SH-SY5Y (cell line): ENCODE results near the gene TRIM24.

ENCODE experiments used
- GATA2 ChIP-seq: IDR thresholded peaks from 2 replicates; pipeline ENCODE4 v1.6.1; 2011; ENCODE audit warnings: mild to moderate bottlenecking, low read depth, low read length
- GATA3 ChIP-seq: IDR thresholded peaks from 2 replicates; pipeline ENCODE4 v1.6.1; 2011; ENCODE audit warnings: low read depth, mild to moderate bottlenecking, low read length, moderate library complexity

Gene TRIM24

DNA sequence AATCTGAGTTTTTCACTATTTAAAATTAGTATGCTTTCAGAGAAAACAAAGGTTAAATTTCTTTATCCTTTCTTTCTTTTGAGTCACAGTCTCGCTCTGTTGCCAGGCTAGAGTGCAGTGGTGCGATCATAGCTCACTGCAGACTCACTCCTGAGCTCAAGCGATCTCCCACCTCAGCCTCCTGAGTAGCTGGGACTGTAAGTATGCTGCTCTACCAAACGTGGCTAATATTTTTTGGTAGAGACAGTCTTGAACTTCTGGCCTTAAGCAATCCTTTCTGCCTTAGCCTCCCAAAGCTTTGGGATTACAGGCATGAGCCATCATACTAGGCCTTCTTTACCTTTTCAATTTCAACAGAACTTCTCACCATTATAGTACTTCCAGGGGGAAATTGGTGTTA is 113.7 kb downstream of the TRIM24 start:
- TF ChIP-seq GATA2 = no peak
- no peak for TF ChIP-seq GATA3

DNA sequence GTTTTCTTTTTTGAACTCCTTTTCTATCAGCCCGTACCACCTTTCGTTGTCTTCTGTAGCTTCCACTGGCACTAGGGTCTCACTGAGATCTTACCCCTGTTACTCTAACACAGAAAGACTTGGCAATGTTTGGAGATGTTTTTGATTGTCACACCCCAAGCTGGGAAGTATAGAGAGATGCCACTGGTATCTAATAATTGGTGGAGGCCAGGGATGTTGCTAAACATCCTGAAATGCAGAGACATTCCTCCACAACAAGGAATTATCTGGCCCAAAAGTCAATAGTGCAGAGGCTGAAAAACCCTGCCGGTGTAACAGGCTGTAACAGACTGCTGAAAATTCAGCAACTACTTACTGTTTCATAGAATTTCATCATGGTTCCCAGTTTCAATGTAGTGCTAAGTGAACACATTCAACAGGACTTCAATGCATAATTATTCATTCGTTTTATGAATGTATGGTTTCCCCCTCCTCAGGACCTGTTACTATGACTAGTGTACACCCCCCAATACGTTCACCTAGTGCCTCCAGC is 115.9 kb downstream of the TRIM24 start:
- TF ChIP-seq GATA3 (no peak), GATA2 (no peak)

DNA sequence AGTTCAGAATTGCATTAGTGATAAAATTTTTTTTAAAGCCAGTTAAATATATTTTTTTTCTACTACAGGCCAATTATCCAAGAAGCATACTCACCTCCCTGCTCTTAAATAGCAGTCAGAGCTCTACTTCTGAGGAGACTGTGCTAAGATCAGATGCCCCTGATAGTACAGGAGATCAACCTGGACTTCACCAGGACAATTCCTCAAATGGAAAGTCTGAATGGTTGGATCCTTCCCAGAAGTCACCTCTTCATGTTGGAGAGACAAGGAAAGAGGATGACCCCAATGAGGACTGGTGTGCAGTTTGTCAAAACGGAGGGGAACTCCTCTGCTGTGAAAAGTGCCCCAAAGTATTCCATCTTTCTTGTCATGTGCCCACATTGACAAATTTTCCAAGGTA is 119.1 kb downstream of the TRIM24 start:
- no peak for TF ChIP-seq GATA2
- no peak for TF ChIP-seq GATA3

DNA sequence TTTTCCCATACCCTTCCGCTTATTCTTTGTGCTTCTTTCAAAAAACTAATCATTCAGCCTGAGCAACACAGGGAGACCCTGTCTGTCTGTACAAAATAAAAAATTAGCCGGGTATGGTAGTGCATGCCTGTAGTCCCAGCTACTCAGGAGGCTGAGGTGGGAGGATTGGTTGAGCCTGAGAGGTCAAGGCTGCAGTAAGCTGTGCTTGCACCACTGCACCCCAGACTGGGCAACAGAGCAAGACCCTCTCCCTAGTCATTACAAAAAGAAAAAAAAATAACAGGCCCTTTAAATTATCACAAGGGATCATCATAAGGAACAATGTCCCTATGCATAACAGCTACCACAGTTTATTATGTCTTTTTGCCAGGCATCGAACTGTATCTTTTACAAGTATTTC is 119.6 kb downstream of the TRIM24 start:
- TF ChIP-seq GATA3 = no peak
- no peak for TF ChIP-seq GATA2

DNA sequence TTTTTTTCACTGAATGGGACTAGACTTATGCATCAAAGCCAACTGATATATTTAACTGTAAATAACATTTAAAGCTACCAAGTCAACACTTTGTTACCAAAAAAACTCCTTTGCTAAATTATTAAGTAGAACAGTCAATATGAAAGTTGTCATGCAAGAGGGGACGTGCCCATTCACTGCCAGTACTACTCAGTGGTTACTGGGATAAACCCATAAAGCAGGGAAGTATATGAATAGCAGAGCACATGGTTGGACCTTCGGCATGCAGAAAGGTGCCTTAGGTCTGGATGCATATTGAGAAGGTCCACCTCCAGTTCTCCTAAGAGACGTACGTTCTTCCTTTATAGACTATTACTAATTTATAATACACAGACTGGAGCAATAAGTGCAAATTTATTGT is 121.0 kb downstream of the TRIM24 start:
- TF ChIP-seq GATA2 (no peak), GATA3 (no peak)

DNA sequence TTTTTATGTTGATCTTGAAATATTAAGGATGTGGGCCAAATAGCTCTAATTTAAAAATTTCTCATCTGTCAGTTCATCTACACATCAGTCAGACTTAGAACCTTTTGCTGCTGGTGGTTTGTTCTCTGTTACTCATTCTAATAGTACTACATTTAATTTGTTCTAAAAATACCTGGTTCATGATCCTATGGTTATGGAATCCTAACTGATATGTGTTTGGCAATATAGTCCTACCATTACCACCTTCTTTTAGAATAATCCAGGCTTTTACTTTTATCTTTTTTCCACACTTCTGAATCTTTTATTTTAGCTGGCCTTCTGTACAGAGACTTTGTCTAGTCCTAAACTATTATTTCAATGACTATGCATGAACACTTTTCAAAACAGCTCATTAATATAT is 124.2 kb downstream of the TRIM24 start:
- TF ChIP-seq GATA3 (no peak), GATA2 (no peak)

DNA sequence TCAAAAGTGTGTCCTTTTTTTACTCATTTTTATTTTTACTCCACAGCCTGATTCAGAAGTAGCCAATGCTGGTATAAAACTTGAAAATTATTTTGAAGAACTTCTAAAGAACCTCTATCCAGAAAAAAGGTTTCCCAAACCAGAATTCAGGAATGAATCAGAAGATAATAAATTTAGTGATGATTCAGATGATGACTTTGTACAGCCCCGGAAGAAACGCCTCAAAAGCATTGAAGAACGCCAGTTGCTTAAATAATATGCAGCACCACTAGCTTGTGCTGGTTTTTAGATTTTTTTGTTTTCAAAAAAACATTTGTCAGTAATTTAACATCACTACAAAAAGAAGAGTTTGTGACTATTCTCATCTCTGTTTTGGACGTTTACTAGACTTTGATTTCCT is 124.6 kb downstream of the TRIM24 start:
- TF ChIP-seq GATA3 (no peak), GATA2 (no peak)

DNA sequence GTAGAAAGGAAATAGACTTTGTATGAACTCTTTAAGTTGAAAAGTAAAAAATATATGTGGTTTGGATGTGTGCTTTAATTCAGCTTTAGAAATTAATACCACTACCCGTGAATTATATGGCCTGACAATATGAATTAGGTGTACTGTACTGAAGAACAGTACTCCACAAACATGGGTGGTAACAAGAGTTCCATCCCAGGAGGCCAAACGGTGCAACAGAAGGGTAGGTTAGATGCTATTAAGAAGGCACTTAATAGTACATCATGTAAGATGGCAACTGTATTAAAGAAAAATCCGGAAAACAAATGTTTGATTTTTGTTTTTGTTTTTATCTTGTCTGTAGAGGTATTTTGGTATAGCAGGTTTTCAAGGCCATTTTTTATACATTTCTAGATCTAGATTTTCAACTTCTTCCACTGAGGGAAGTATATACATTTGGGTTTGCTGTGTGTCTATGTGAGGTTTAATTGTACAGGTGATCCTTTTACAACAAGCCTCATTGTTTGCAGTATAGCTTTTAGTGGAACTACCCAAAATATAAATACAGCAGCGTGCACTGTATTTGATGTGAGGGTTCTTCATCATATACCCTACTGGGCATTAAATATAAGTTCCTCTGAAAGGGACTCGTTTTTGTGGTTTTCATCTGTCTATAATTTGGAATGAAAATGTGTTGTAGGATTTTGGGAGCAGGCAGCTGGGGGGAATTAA is 125.4 kb downstream of the TRIM24 start:
- TF ChIP-seq GATA2 (no peak), GATA3 (no peak)

DNA sequence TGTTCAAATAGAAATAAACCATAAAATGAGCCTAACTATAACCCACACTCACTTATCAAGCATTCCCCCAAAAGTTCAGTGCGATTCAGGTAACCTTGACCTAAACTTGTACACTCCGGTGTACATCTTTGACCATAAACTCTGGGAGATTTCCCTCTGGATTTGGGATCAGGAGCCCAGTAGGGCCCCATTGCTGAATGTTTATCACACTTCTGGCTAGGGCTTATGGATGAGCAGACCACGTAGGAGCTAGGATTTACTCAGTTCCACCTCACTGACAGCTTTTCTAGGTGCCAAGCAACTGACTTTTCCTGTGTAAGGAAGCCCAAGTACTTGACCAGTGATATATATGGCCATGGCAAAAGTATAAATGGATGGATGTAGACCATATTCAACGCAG is 127.4 kb downstream of the TRIM24 start:
- TF ChIP-seq GATA2 = no peak
- no peak for TF ChIP-seq GATA3

DNA sequence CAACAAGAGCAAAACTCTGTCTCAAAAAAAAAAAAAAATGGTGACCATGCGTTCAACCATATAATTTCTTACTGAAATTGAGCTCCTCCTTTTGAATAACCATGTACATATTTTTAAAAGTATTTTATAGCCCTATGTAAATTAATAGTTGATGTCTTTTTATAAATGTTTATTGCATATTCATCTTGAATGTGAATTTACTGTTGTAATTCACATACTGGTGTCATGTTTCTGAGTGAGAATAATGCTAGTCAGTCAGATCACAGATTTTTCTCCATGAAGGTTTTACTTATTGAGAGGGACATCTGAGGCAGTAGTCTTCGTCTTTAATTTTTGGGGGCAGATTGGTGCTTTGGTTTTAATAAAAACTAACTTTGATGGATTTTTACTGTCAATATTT is 128.9 kb downstream of the TRIM24 start:
- TF ChIP-seq GATA3 (no peak), GATA2 (no peak)

DNA sequence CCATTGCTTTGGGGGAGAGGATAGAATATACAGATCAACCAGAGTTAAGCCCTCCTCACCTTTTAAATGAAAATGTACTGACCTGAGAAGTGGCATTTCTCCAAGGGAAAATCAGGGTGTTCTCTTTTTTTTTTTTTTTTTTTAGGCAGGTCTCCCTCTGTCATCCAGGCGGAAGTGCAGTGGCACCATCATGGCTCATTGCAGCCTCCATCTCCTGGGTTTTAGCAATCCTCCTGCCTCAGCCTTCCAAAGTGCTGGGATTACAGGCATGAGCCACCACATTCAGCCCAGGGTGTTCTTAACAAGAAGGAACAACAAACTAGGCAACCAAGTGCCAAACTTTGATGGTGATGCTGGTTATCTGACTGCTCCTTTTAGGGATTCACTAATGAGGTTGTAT is 130.1 kb downstream of the TRIM24 start:
- TF ChIP-seq GATA3 (no peak), GATA2 (no peak)

DNA sequence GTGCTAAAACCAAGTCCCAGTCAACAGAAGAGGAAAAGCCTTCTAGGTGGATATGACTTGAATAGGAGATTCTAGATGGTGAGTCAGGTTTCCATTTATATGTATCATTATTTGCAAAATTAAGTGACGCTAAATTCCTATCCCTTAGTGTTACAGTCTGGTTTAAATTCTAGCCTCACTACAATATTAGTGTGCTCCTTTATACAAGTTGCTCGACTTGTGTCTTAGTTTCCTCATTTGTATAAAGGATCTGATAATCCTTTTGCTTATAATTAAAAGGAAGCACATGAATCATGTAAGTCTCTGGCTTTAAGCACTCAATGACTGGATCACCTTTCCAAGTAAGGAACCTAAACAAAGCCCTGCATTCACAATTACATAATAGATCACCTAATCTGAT is 135.4 kb downstream of the TRIM24 start:
- no peak for TF ChIP-seq GATA3
- TF ChIP-seq GATA2 = no peak

DNA sequence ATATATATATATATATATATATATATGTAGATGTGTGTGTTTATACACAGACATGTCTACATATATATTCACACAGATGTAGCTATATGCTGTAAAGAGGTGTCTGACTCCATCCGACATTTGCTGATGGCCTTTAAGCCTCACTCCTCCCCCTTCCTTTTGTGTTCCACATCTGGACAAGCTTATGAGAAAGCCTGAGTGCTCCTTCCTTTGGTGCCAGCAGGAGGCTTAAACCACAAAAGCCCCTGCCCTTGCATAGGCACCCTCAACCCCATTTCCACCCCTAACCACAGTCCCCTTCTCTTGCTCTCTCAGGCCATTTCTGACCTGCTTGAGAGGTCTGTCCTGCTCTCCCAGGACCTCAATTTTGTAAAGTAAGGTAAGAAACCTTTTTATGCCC is 142.4 kb downstream of the TRIM24 start:
- TF ChIP-seq GATA2 = no peak

DNA sequence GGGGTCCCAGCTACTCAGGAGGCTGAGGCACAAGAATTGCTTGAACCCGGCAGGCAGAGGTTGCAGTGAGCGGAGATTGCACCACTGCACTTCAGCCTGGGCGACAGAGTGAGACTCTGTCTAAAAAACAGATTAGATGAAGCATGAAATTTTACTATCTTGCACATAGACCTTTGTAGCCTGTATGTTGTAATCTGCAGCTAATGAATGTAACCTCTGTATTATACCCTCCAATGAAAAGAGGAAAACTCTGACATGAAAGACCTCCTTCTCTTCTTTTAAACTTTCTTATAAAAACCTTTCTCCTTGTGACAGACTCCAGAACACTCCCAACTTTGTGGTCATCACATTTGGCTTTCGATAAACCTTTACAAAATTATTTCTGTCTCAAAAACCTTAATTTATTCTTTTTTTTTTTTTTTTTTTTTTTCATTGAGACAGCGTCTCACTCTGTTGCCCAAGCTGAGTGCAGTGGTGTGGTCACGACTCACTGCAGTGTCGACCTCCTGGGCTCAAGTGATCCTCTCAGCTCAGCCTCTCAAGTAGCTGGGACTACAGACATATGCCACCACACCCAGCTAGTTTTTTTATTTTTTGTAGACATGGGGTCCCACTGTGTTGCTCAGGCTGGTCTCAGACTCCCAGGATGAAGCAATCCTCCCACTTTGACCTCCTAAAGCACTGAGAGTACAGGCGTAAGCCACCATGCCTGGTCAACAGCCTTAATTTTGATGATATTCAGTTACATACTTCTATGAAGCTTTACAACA is 143.7 kb downstream of the TRIM24 start:
- TF ChIP-seq GATA2 = no peak
- no peak for TF ChIP-seq GATA3

DNA sequence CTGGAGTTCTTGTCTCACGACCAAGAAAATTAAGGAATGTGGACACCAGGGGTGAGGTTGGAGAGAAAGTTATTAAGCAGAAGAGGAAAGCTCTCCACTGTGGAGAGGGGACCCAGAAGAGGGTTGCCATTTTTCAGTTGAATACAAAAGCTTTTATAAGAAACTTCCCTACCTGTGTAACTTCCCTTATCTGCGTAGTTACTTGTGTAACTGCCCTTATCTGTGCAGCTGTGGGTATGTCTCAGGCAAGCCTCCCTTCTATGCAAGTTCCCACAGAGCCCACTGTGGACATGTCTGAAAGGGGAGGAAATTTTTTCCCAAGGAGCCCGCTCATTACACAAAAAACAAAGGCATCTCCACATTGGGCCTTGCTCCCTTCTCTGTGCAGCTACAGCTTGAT is 146.2 kb downstream of the TRIM24 start:
- TF ChIP-seq GATA2 = no peak
- TF ChIP-seq GATA3 = no peak
